Activated naive CD4-positive, alpha-beta T cell treated with anti-CD3 and anti-CD28 coated beads, Interleukin-2, amount 50 U/mL, for 24 hours (primary cell): ENCODE results near the gene EMX1.

Experiments
- H3K27ac Mint-ChIP-seq: one replicate; pipeline ENCODE4 v1.8.0; 2021; ENCODE audit warnings: mild to moderate bottlenecking, mixed read lengths
- H3K27me3 Mint-ChIP-seq: one replicate; pipeline ENCODE4 v1.8.0; 2021; ENCODE audit warnings: mixed read lengths
- H3K36me3 Mint-ChIP-seq: one replicate; pipeline ENCODE4 v1.8.0; 2021; ENCODE audit warnings: mixed read lengths
- H3K4me1 Mint-ChIP-seq: one replicate; pipeline ENCODE4 v1.8.0; 2021; ENCODE audit warnings: mixed read lengths
- H3K4me3 Mint-ChIP-seq: one replicate; pipeline ENCODE4 v1.8.0; 2021; ENCODE audit warnings: mild to moderate bottlenecking, mixed read lengths
- H3K9me3 Mint-ChIP-seq: one replicate; pipeline ENCODE4 v1.8.0; 2021; ENCODE audit warnings: mixed read lengths

EMX1 gene

GRCh38 chr2:72984172-72984671, 66.9 kb downstream of the EMX1 start:
- H3K27me3 Mint-ChIP-seq = no peaks in the 10 kb centered on the region
- H3K9me3 Mint-ChIP-seq = no peaks in the 10 kb centered on the region
- H3K27ac Mint-ChIP-seq = no peak overlapping the region
- H3K4me1 Mint-ChIP-seq = no peaks in the 10 kb centered on the region
- H3K36me3 Mint-ChIP-seq = no peaks in the 10 kb centered on the region
- no peak overlapping the region for H3K4me3 Mint-ChIP-seq
